Adrenal gland (tissue), 12 donors: ENCODE data around the gene CARS2. TPM values are rescaled to one million over a fixed set of nuclear protein-coding genes. Genes with fewer than 3 reads are reported as not detected.
A peak's percentile ranks its signal among the peaks of the same experiment; 100 is the strongest.

Experiments
- DNase-seq, 7 donors: peaks; one replicate each; pipeline ENCODE4 v3.0.0-alpha.2; 2019 to 2020
- H3K27ac ChIP-seq, 5 donors: fragments of 200-600 bp; sonication (generic) in 4 of 5; 1 replicate in 3 of 5; 2 replicates in 2 of 5; pipeline versions ENCODE4 v1.5.1 to v1.8.0; 2016 to 2020; ENCODE audit warnings: mild to moderate bottlenecking in 1 of 5
- H3K27me3 ChIP-seq: fragments of 200-600 bp; 2 replicates; pipeline ENCODE4 v1.8.0; 2021
- H3K36me3 ChIP-seq, 2 donors: fragments of 200-600 bp; replicated peaks in 1 of 2; 1 replicate in 1 of 2; 2 replicates in 1 of 2; pipeline versions ENCODE4 v1.5.1 to v1.8.0; 2018 to 2022
- H3K4me1 ChIP-seq, 2 donors: fragments of 200-600 bp; replicated peaks in 1 of 2; 1 replicate in 1 of 2; 2 replicates in 1 of 2; pipeline versions ENCODE4 v1.5.1 to v1.8.0; 2018 to 2021
- H3K4me3 ChIP-seq, 4 donors: fragments of 200-600 bp; sonication (generic) in 3 of 4; one replicate each; pipeline ENCODE4 v1.5.1; 2016 to 2018
- H3K9me3 ChIP-seq, 3 donors: fragments of 200-600 bp; sonication (generic) in 1 of 3; replicated peaks in 1 of 3; 1 replicate in 2 of 3; 2 replicates in 1 of 3; pipeline versions ENCODE4 v1.5.1 to v1.8.0; 2016 to 2021
- CTCF ChIP-seq, 6 experiments: fragments of 450-650 bp in 4 of 6; fragments of 200-600 bp in 2 of 6; sonication (generic) in 1 of 6; IDR thresholded peaks; 1 replicate in 5 of 6; 2 replicates in 1 of 6; pipeline versions ENCODE4 v1.5.1 to v1.8.0; 2016 to 2021; ENCODE audit warnings: antibody characterized with exemption in 6 of 6, mild to moderate bottlenecking in 2 of 6, moderate library complexity in 1 of 6
- POLR2A ChIP-seq, 2 donors: fragments of 450-650 bp; IDR thresholded peaks; one replicate each; pipeline ENCODE4 v1.6.1; 2017; ENCODE audit warnings: antibody characterized with exemption in 2 of 2, mild to moderate bottlenecking in 2 of 2, moderate library complexity in 1 of 2
- WGBS, 4 donors: extraction: QIAGEN DNeasy Blood & Tissue Kit in 2 of 4; methylation state at CpG; one replicate each; pipeline versions ENCODE4 v1.1.5 to v1.1.7; 2013 to 2017; 5-methylcytosine and 5-hydroxymethylcytosine counted together
- intact Hi-C, 2 donors: fragments of 100-400 bp; cut with DNase I; formaldehyde crosslinking; loops; one replicate each; pipeline versions ENCODE4 v1.14.1 to v1.15.0; 2022 to 2023
- polyA plus RNA-seq, 3 donors: library from polyadenylated mRNA; stranded (reverse); fragments of 200-250 nt in 2 of 3; fragments of 350-450 nt in 1 of 3; fragmentation: Illumina TruSeq in 1 of 3; extraction: RNeasy Lipid Tissue Mini Kit (QIAGEN cat#74804) in 1 of 3; gene quantifications; one replicate each; pipeline ENCODE4 v1.2.3, GENCODE V29; 2013 to 2014
- total RNA-seq, 9 donors: library from RNA; depleted of rRNA in 4 of 9; stranded (reverse); fragments of >200 nt in 4 of 9; fragments of 120-200 nt in 1 of 9; fragmentation: NEBNext Ultra II Directional in 1 of 9; extraction: Animal tissue kit (Norgen Biotek cat#: 25700) in 1 of 9; gene quantifications; one replicate each; pipeline versions ENCODE4 v1.1.0 to v1.2.4, GENCODE V29; 2013 to 2023
- donor health status: healthy with polysubstance abuse.
- donor health status: Bipolar disorder and iron deficiency.
- donor health status: DM: yes; HTN: yes; CAD: no.
- donor health status: DM: no; HTN: no; CAD: no.
- donor health status: DM: no; HTN: no; CAD: no.
- donor health status: DM: yes; HTN: yes; CAD: no.

CARS2 gene
- total and polyA plus RNA-seq, 12 donors: 38.5 to 254 (median 59.9) TPM

GRCh38 chr13:110700186-110700585 is 5.7 kb downstream of the CARS2 start:
- Histone ChIP-seq H3K4me3 (no peak overlapping the region), H3K27ac (no peak overlapping the region), H3K4me1 (peaks cover 3 to 23% of the 10 kb centered on the region in 2 donors), H3K9me3 (no peaks in the 10 kb centered on the region), H3K36me3 (peaks cover 0 to 57% of the 10 kb centered on the region in 2 donors), H3K27me3 (no peaks in the 10 kb centered on the region)
- no peak for TF ChIP-seq CTCF (IDR thresholded peaks at IDR 0.05)
- no peak for TF ChIP-seq POLR2A (IDR thresholded peaks at IDR 0.05)
- intact Hi-C loops: loop anchor here in 1 of 2 donors (10.0 kb wide), 1 partner anchor 45 kb away; no protein-coding TSS in a partner anchor
- 93 to 94% (median 94%) methylated on average over 14 of the region's 14 CpGs for WGBS, 4 donors
- peak in 1 of 7 donors; percentile 34 for DNase-seq

GRCh38 chr13:110699148-110700145 is 6.5 kb downstream of the CARS2 start:
- intact Hi-C loops: loop anchor here (10.0 kb wide), 2 partner anchors 45 to 55 kb away; no protein-coding TSS in a partner anchor
- peaks cover 0 to 63% of the 10 kb centered on the region in 2 donors for H3K36me3 ChIP-seq

GRCh38 chr13:110698689-110699088 is 7.2 kb downstream of the CARS2 start:
- Histone ChIP-seq H3K9me3 (no peaks in the 10 kb centered on the region), H3K27ac (no peak overlapping the region), H3K4me1 (peaks cover 0 to 15% of the 10 kb centered on the region in 2 donors), H3K27me3 (no peaks in the 10 kb centered on the region), H3K36me3 (peaks cover 0 to 66% of the 10 kb centered on the region in 2 donors), H3K4me3 (no peak overlapping the region)
- intact Hi-C loops: loop anchor here in 1 of 2 donors (10.0 kb wide), 1 partner anchor 54 kb away; no protein-coding TSS in a partner anchor
- peak in 1 of 7 donors; percentile 18 for DNase-seq
- TF ChIP-seq CTCF (IDR thresholded peaks at IDR 0.05) (no peak), POLR2A (IDR thresholded peaks at IDR 0.05) (no peak)
- WGBS, 4 donors: 81 to 94% (median 85%) methylated on average over 4 of the region's 4 CpGs

More at GRCh38 chr13:110699148-110700145, 6.5 kb downstream of the CARS2 start:
- Histone ChIP-seq H3K9me3 (no peaks in the 10 kb centered on the region), H3K27me3 (no peaks in the 10 kb centered on the region), H3K4me3 (no peak overlapping the region), H3K27ac (no peak overlapping the region), H3K4me1 (peaks cover 0 to 16% of the 10 kb centered on the region in 2 donors)
- DNase-seq: peak in 1 of 7 donors; percentile 39
- WGBS, 4 donors: 77 to 96% (median 84%) methylated on average over 7 to 15 of the region's 15 CpGs
- TF ChIP-seq POLR2A (IDR thresholded peaks at IDR 0.05): no peak
- TF ChIP-seq CTCF (IDR thresholded peaks at IDR 0.05): no peak

GRCh38 chr13:110697842-110698241 is 8.1 kb downstream of the CARS2 start:
- no peak overlapping the region for H3K27ac ChIP-seq
- 74 to 88% (median 86%) methylated on average over 4 of the region's 4 CpGs for WGBS, 4 donors
- H3K4me1 ChIP-seq: peaks cover 0 to 8% of the 10 kb centered on the region in 2 donors
- peaks cover 0 to 66% of the 10 kb centered on the region in 2 donors for H3K36me3 ChIP-seq
- intact Hi-C loops: loop anchor here in 1 of 2 donors (10.0 kb wide), 1 partner anchor 53 kb away; no protein-coding TSS in a partner anchor
- peak in 1 of 7 donors; percentile 18 for DNase-seq
- H3K27me3 ChIP-seq: no peaks in the 10 kb centered on the region
- H3K4me3 ChIP-seq: no peak overlapping the region
- no peaks in the 10 kb centered on the region for H3K9me3 ChIP-seq
- TF ChIP-seq POLR2A (IDR thresholded peaks at IDR 0.05) (no peak), CTCF (IDR thresholded peaks at IDR 0.05) (no peak)
